ENCODE data around the gene BCL11A.

GRCh38 chr2:60524874-60525273 lies 28.6 kb downstream of the BCL11A start:
- TF ChIP-seq NANOG (IDR thresholded peaks at IDR 0.05; ENCODE audit: borderline replicate concordance) (no peak), CTCF (conservative IDR thresholded peaks at IDR 0.05; ENCODE audit: low read depth in 2 of 2) (no peak), EZH2 (IDR thresholded peaks at IDR 0.05; ENCODE audit: low read depth, unreplicated experiment) (no peak), EZH2phosphoT487 (IDR thresholded peaks at IDR 0.05; ENCODE audit: unreplicated experiment) (no peak), REST (IDR thresholded peaks at IDR 0.05; ENCODE audit: unreplicated experiment) (no peak), POLR2AphosphoS5 (IDR thresholded peaks at IDR 0.05; ENCODE audit: low read depth) (no peak), CREB1 (CRISPR knock-in tag; IDR thresholded peaks at IDR 0.05; ENCODE audit: low read depth) (no peak), ETS1 (IDR thresholded peaks at IDR 0.05) (no peak), JUNB (IDR thresholded peaks at IDR 0.05; ENCODE audit: unreplicated experiment) (no peak), STAT1 (IDR thresholded peaks at IDR 0.05; ENCODE audit: unreplicated experiment) (no peak), ZNF114 (CRISPR knock-in tag; IDR thresholded peaks at IDR 0.05) (no peak)

All from GM23338 (cell line).